ENCODE measurements around the gene ZNF469. TPM values are rescaled to one million over a fixed set of nuclear protein-coding genes. Genes with fewer than 3 reads are reported as not detected.

The ZNF469 gene
- 0.42 and 0.60 TPM in 2 replicates for total RNA-seq

GRCh38 chr16:88382491-88383400 lies at the start of gene ZNF469:
ZNF469 (plus strand) TSS chr16:88382959; CDS start chr16:88427471, 44,512 bp downstream.

Other genes starting within 250 kb of the ZNF469 start
- 2.2 and 3.0 TPM in 2 replicates for gene ZFPM1, start 70.3 kb downstream of the ZNF469 start, total RNA-seq
- gene ZC3H18, start 187.4 kb downstream of the ZNF469 start, total RNA-seq = 16.2 and 18.2 TPM in 2 replicates